Measurements from ENCODE around the gene CD248. TPM values are rescaled to one million over a fixed set of nuclear protein-coding genes. Genes with fewer than 3 reads are reported as not detected.
A peak's percentile ranks its signal among the peaks of the same experiment; 100 is the strongest.

CD248 gene
- total RNA-seq, 1 donor, result 99.1 TPM

DNA sequence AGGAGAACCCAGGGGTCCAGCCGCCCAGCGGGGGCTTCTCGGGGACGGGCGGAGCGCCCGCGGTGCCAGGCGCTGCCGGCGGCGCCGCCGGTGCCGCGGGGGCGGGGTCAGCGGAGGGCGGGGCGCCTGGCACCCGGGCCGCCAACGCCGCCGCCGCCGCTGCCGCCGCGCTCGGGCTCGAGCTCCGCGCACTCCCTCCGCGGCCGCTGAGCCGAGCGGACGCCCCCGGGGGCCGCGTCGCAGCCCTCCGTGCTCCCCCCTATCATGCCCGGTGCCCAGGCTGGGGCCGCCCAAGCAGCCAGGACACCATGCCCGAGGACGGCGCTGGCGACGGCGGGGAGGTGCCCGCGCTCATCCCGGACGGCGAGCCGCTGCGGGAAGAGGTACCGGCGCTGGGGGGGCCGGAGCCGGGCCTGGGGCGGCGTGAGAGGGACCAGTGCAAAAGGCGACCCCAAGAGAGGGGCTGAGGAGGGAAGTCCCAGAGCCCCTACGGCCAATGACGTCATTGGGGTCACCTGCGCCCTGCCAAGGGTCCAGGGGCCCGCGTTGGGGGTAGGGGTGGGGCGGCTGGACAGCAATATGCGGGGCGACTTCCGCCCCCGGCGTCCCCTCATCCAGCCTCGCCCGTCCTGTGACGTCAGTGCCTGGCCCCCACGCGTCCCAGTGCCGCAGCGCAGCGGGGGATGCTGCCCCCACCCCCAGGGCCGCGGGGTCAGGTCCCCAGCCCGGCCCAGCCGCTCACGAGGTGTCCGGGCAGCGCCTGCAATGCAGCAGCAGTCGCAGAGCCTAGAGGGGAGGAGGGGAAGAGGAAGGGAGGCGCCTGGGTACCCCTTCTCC, 24.9 kb downstream of the CD248 start, which contains the start of gene TMEM151A:
TSS of gene TMEM151A (plus strand) at position 189 of the 837 bp plus-strand sequence. CDS start at position 309, 120 bp downstream.
- no peak for DNase-seq (ENCODE audit: low read depth)
- H3K4me3 ChIP-seq (ENCODE audit: low read depth, low read length), result peak within 1 kb of the TSS; percentile 39
- TF ChIP-seq, protein P1, sequence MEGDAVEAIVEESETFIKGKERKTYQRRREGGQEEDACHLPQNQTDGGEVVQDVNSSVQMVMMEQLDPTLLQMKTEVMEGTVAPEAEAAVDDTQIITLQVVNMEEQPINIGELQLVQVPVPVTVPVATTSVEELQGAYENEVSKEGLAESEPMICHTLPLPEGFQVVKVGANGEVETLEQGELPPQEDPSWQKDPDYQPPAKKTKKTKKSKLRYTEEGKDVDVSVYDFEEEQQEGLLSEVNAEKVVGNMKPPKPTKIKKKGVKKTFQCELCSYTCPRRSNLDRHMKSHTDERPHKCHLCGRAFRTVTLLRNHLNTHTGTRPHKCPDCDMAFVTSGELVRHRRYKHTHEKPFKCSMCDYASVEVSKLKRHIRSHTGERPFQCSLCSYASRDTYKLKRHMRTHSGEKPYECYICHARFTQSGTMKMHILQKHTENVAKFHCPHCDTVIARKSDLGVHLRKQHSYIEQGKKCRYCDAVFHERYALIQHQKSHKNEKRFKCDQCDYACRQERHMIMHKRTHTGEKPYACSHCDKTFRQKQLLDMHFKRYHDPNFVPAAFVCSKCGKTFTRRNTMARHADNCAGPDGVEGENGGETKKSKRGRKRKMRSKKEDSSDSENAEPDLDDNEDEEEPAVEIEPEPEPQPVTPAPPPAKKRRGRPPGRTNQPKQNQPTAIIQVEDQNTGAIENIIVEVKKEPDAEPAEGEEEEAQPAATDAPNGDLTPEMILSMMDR (IDR thresholded peaks at IDR 0.05; ENCODE audit: insufficient read depth, low read length), result no peak

DNA sequence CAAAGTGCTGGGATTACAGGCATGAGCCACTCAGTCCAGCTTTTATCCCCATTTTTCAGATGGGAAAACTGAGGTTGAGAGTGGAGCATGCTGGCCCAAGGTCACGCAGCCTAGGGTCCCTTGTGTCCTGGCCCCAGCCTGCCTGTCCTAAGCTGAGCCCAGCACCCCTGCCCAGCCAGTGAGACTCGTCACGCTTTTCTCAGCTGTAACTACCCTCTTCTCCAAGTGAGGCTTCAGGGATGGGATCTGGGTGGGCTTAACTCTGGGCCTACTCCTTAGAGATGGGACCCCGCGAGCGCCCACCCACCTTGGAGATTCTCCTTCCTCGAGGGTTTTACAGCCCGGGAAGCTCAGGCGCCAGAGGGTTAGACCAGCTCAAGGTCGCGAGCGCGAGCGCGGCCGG, 25.5 kb downstream of the CD248 start:
- no peak overlapping the region for H3K4me3 ChIP-seq (ENCODE audit: low read depth, low read length)
- TF ChIP-seq, protein P1 (IDR thresholded peaks at IDR 0.05; ENCODE audit: insufficient read depth, low read length), result no peak
- no peak for DNase-seq (ENCODE audit: low read depth)

DNA sequence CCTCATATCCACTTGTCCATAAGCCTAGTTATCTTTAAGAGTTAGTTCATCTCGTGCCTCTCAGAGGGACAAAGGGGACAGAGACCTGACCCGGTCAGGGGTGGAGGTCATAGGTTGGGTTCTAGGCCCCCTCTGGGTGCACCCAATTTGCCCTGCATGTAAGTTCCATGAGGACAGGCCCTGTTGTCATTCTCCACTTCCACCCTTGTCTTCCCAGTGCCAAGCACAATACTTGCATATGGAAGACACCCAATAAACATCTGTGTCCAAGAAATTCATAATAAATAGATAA, 26.6 kb downstream of the CD248 start:
- TF ChIP-seq, protein P1 (IDR thresholded peaks at IDR 0.05; ENCODE audit: insufficient read depth, low read length), result no peak
- no peak for DNase-seq (ENCODE audit: low read depth)
- no peak overlapping the region for H3K4me3 ChIP-seq (ENCODE audit: low read depth, low read length)

DNA sequence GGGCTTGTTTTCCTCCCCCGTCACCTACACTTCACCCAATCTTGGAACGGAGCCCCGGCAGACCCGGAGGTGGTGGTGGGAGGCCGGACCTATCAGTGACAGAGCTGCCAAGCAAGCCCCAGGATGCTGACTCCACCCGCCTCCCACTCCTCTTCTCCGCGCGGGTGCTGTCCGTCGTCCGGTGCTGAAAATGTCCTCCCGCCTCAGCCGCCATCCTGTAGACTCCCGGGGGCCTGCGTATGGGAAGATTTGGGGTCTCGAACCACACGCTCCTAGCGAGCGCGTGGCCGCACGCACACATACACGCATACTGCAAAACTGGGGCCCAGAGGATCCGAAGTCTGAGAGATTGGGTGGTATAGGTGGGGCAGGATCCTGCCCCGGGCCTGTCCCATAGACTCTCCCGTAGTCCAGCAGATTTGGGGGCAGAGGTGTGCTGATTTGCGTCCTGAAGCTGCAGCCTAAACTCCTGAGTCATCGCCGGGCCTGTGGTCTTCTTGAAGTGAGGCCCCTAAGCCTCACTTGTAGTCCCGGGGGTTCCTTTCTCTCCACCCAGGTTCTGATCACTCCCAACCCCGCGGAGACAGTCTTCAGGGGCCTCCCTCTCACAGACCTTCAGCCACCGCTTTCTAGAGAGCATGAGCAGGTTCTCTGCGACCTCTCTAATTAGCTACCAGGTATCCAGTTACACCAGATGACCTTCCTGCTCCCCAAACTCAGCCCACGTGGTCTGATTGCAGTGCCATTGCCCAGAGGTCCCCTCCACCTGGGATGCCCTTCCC, 27.1 kb downstream of the CD248 start:
- DNase-seq (ENCODE audit: low read depth), result no peak
- H3K4me3 ChIP-seq (ENCODE audit: low read depth, low read length), result peak overlapping the region; percentile 83
- TF ChIP-seq, protein P1 (IDR thresholded peaks at IDR 0.05; ENCODE audit: insufficient read depth, low read length), result no peak

DNA sequence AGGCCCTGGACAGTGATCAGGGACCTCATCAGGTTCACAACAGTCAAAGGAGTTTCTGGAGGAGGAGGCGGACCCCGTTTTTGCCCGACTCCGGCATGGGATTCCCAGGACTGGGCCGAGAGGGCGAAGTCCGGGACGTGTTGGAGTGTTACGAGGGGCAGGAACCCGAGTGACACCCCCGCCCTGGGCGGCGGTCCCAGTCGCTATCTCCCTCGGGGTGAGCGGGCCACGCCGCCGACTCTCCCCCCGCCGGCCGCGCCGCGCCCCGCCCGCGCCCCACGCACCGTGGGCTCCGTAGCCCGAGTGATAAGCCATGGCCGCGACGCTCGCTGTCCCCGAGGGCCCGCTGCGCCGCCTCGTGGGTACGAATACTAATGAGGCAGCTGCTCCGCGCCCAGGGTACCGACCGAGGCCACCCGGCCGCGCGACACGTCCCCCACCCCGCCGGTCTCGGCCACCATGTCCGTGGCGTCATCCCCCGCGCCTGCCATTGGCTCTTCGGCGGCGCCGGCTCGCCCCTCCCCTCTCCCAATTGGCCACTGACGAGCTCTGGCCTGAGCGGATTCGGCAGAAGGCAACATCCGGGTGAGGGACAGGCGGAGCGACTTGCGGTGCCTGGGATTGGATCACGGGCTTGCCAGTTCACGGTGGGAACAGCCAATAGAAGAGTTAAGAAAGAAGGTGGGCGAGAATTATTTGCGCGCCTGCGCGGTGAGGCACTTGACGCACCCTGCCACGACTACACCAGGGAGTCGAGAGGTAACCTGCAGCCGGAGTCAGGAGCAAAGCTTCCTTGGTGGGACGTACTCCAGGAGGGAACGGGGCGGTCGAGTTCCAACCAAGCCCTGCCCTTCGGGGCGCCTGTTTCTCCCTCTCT, 27.9 kb downstream of the CD248 start, which contains the start of gene YIF1A:
TSS of gene YIF1A (minus strand) at position 473 of the 877 bp plus-strand sequence. CDS start at position 315, 158 bp downstream.
- peak; percentile 100 for DNase-seq (ENCODE audit: low read depth)
- TF ChIP-seq, protein P1 (IDR thresholded peaks at IDR 0.05; ENCODE audit: insufficient read depth, low read length), result no peak
- peak within 1 kb of the TSS; percentile 92 for H3K4me3 ChIP-seq (ENCODE audit: low read depth, low read length)
